HUES6 (cell line): Measurements from ENCODE around the gene A3GALT2.

Experiments used
- H3K27ac ChIP-seq: 2 replicates; pipeline ENCODE4 v1.7.0; 2013; ENCODE audit warnings: low read depth, mild to moderate bottlenecking, low read length, inconsistent platforms
- H3K27me3 ChIP-seq: 2 replicates; pipeline ENCODE4 v1.6.1; 2013; ENCODE audit warnings: low read length; ENCODE audit not compliant: control insufficient read depth, insufficient read depth
- H3K36me3 ChIP-seq: 2 replicates; pipeline ENCODE4 v1.6.1; 2013; ENCODE audit warnings: low read length; ENCODE audit not compliant: control insufficient read depth, insufficient read depth
- H3K4me1 ChIP-seq: 2 replicates; pipeline ENCODE4 v1.6.1; 2013; ENCODE audit warnings: low read length; ENCODE audit not compliant: control insufficient read depth, insufficient read depth
- H3K4me3 ChIP-seq: 2 replicates; pipeline ENCODE4 v1.5.1; 2013; ENCODE audit warnings: low read depth, low read length
- H3K9ac ChIP-seq: one replicate; pipeline ENCODE4 v1.6.1; 2013; ENCODE audit warnings: mild to moderate bottlenecking, low read length
- H3K9me3 ChIP-seq: 2 replicates; pipeline ENCODE4 v1.6.1; 2013; ENCODE audit warnings: low read depth, low read length; ENCODE audit not compliant: control insufficient read depth, insufficient read depth

A3GALT2 gene

DNA sequence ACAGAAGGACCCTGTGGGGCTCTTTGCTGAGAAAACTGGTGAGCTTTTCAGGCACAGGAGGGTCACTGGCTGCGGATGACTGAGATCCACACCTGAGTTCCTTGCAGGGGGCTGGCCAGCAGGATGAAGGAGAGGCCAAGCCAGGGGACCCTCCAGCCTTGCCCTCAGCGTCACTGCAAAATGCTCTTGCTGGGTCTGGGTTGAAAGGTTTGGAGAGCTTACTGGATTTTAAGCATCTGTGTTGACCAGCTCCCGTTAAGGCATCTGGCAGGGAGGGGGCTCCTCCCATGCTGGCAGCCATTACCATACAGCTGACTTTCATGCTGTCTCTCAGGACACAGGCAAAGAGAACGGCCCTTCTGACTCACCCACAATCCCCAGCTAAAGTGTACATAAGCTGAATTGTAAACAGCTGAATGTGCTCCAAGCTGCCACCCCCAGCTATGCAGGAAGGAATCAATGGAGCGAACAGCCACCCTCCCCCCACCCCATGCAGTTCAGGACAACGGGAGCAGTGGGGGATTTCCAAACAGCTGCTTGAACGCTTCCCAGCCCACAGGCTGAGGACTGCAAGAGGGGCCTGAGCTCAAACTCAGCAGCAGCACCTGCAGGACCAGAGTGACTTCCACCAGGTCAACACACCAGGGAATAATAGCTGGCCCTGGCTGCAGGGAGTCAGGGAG, 21.3 kb upstream of the A3GALT2 start:
- H3K9ac ChIP-seq, result no peak overlapping the region
- H3K9me3 ChIP-seq, result no peaks in the 10 kb centered on the region
- H3K27ac ChIP-seq, result no peak overlapping the region
- H3K4me3 ChIP-seq, result peak overlapping the region; percentile 5; the same call in 1 of the 2 replicates
- H3K4me1 ChIP-seq, result peaks cover 65% of the 10 kb centered on the region
- H3K27me3 ChIP-seq, result peaks cover 72% of the 10 kb centered on the region
- no peaks in the 10 kb centered on the region for H3K36me3 ChIP-seq

DNA sequence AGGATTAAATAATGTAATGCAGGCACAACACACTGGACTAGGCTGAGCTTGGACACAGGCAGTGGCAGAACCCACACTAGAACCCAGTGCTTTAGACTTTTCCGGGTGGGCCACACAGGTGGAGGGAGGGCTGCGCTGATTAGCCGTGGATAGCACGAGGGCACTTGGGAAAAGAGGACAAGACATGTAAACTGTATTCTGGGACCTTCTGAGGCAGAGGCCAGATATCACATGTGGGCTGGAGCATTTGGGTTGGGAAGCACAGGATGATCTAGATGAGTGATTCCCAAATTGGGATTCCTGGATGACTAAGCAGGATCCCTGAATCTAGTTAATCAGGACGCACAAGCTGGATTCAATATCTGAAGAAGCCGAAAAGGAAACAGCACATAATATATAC, 20.3 kb upstream of the A3GALT2 start:
- Histone ChIP-seq H3K4me3 (no peak overlapping the region), H3K4me1 (peaks cover 57% of the 10 kb centered on the region), H3K27ac (no peak overlapping the region), H3K27me3 (peaks cover 69% of the 10 kb centered on the region), H3K36me3 (no peaks in the 10 kb centered on the region), H3K9me3 (no peaks in the 10 kb centered on the region), H3K9ac (no peak overlapping the region)

DNA sequence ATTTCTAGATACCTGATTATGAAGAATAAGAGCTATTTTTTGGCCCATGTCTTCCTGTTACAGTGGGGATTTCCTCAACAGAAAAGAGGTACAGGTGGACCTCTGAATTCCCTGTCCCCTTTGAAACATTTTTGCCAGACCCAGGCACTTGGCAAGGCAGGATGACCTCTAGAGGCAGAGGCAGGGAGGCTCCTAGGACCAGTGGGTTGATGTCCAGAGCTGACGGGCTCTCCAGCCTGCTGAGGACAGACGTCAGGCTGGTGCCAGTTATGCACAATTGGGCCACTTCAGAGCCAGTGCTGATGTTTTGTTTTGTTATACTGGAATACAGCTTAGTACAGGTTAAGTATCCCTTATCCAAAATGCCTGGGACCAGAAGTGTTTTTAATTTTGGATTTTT, 18.5 kb upstream of the A3GALT2 start:
- Histone ChIP-seq H3K4me3 (no peak overlapping the region), H3K9ac (no peak overlapping the region), H3K36me3 (no peaks in the 10 kb centered on the region), H3K9me3 (no peaks in the 10 kb centered on the region), H3K27me3 (peaks cover 67% of the 10 kb centered on the region), H3K4me1 (peaks cover 57% of the 10 kb centered on the region), H3K27ac (no peak overlapping the region)

DNA sequence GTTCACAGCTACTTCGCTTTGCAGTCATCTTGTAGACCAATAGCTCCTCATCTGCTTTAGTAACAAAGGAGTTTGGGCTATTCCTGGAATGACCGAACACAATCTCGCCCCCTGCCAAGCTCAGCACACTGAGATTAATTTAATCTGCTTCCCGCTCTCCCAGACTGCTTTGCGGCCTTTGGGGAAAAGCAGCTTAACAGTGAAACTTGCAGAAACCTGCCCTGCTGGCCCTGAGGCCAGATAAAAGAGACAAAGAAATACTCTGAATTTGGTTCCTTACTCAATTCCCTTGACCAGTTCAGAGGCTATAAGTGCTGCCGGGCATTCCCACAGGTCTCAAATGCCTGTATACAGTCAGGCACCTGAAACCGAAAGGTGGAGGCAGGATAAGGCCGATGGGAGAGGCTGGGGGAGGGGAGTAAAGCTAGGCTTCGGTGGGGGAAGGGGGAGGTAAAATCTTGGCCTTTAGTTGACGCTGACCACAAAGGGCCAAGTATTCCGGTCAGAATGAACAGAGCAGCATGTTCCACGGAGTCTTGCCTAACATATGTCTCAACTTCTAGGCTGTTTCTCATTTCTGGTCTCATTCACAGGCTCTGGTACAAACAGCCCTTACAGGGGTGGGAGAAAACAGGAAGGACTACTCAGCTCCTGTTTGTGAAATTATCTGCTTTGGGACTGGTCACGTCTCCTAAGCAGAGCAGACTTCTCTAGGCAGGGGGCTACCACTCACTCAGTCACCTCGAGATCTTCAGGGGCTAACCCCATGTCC, 17.7 kb upstream of the A3GALT2 start:
- H3K4me3 ChIP-seq, result no peak overlapping the region
- H3K36me3 ChIP-seq, result no peaks in the 10 kb centered on the region
- H3K9ac ChIP-seq, result peak overlapping the region; percentile 21
- no peak overlapping the region for H3K27ac ChIP-seq
- H3K9me3 ChIP-seq, result no peaks in the 10 kb centered on the region
- H3K4me1 ChIP-seq, result peaks cover 57% of the 10 kb centered on the region
- peaks cover 65% of the 10 kb centered on the region for H3K27me3 ChIP-seq

DNA sequence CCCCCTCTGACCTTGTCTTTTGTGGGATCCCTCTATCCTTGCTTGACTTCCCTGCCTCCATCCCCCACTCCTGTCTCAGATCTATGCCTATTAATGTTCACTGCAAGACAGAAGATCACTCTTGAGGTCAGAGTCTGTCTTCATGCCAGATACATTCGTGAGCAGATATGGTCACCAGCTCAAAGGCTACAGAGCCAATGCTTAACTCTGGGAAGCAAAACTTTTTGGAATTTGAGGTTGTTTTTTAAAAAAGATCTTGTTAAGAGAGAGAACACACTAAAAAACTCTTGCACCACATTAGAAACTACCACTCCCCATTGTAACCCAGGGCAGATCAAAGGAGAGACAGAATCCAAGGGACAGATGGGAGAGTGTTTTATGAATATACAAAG, 17.1 kb upstream of the A3GALT2 start:
- no peak overlapping the region for H3K4me3 ChIP-seq
- no peak overlapping the region for H3K9ac ChIP-seq
- H3K27ac ChIP-seq, result no peak overlapping the region
- H3K9me3 ChIP-seq, result no peaks in the 10 kb centered on the region
- peaks cover 65% of the 10 kb centered on the region for H3K27me3 ChIP-seq
- H3K4me1 ChIP-seq, result peaks cover 57% of the 10 kb centered on the region
- H3K36me3 ChIP-seq, result peaks cover 4% of the 10 kb centered on the region; the same call in 1 of the 2 replicates

DNA sequence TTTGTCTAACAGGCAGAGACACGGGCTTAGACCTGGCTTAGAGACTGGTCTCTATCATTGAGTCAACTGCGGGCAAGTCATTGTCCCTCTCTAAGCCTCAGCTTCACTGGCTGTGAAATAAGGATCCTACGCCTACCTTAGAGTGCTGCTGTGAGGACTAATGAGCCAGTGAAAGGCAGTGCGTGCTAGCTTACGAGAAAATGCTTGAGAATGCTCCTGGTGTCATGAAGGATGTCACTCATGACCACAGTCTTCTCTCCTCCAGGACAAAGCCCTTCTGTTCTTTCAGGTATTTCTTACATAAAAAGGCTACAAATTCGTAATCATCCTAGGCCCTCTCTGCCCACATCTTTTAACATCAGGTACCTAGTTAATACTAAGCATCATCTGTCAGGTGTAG, 16.5 kb upstream of the A3GALT2 start:
- H3K36me3 ChIP-seq, result peaks cover 9% of the 10 kb centered on the region; the same call in 1 of the 2 replicates
- H3K4me3 ChIP-seq, result no peak overlapping the region
- no peak overlapping the region for H3K27ac ChIP-seq
- peaks cover 51% of the 10 kb centered on the region for H3K4me1 ChIP-seq
- peaks cover 65% of the 10 kb centered on the region for H3K27me3 ChIP-seq
- no peak overlapping the region for H3K9ac ChIP-seq
- H3K9me3 ChIP-seq, result no peaks in the 10 kb centered on the region

DNA sequence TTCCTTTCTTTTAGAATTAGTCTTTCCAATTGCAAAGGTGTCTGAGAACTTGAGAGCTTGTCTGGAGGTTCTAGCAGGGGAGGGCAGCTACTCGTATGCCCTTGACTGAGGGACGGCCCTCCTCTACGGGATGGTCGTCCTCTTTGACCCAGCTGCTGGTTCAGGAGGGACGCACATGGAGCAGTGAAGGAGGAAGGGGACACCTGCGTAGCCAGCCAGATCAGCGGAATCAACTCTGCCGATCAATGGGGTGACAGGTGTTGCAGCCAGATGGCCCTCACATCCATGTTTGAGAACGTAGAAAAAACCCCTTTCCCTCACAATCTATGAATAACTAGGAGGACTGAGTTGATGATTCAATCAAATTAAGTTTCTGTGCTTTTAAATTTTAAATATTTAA, 15.7 kb upstream of the A3GALT2 start:
- no peaks in the 10 kb centered on the region for H3K9me3 ChIP-seq
- no peak overlapping the region for H3K4me3 ChIP-seq
- H3K36me3 ChIP-seq, result peaks cover 16% of the 10 kb centered on the region; the same call in 1 of the 2 replicates
- peaks cover 60% of the 10 kb centered on the region for H3K27me3 ChIP-seq
- H3K9ac ChIP-seq, result no peak overlapping the region
- H3K27ac ChIP-seq, result no peak overlapping the region
- peaks cover 43% of the 10 kb centered on the region for H3K4me1 ChIP-seq

DNA sequence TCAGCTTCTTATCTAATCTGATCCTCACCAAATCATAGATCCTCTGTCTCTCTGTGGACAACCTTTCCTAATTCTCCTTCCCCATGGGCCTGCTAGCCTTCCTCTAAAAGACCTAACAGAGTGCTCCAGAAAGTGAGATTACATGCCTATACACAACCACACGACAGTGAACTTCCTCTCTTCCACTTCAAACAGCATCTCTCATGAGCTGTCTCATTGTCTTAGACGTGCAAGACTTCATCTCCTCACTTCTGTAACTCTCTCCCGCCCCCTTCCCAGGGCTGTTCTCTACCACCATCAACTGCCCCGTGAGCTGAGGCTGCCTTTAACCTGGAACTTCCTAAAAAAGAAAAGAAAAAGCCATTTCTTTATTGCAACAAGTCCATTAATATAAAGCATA, 14.1 kb upstream of the A3GALT2 start:
- H3K4me1 ChIP-seq, result peaks cover 27% of the 10 kb centered on the region
- H3K27ac ChIP-seq, result no peak overlapping the region
- H3K9ac ChIP-seq, result no peak overlapping the region
- peaks cover 51% of the 10 kb centered on the region for H3K27me3 ChIP-seq
- H3K36me3 ChIP-seq, result peaks cover 25% of the 10 kb centered on the region
- no peaks in the 10 kb centered on the region for H3K9me3 ChIP-seq
- H3K4me3 ChIP-seq, result no peak overlapping the region

DNA sequence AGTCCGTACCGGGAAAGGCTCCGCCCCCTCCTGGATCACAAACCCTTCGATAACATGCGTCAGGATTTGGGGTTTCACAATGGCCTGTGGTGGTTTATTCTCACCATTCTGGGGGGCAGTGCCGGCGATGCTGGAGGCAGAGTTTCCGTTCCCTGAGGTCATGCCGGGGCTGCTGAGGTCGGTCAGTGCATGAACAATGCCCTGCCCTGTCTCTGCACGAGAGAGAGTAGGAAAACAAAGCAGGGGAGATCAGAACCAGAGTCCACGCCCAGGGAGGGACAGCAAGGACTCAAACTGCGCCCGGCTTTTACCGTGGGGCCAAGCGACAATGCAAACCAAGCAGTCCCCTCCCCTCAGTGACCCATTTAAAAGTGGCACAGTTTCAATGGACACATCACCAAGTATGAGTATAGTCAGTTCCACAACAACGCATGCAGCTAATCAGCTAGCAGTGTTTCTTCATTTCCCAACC, 13.2 kb upstream of the A3GALT2 start:
- H3K4me1 ChIP-seq, result peaks cover 18% of the 10 kb centered on the region
- no peaks in the 10 kb centered on the region for H3K9me3 ChIP-seq
- H3K9ac ChIP-seq, result no peak overlapping the region
- peaks cover 42% of the 10 kb centered on the region for H3K27me3 ChIP-seq
- H3K27ac ChIP-seq, result no peak overlapping the region
- H3K36me3 ChIP-seq, result peaks cover 34% of the 10 kb centered on the region
- H3K4me3 ChIP-seq, result no peak overlapping the region

DNA sequence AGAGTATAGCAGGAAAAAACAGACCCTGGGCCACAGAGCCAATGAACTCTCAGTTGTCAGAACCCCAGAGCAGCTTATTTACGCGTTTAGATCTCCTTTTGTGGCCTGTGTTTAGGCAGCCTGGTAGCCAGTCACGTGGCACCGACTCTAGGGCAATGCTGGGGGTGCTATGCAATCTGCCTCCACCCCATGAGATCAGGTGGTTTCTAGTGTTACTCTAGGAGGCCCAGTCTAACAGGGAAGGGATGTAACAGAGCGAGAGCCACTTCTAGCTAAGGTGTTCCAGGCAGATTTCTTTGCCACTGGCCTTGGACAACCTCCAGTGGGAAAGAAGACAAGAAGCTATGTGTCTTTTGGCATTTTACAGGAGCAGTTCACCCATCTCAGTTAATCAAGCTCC, 12.0 kb upstream of the A3GALT2 start:
- no peaks in the 10 kb centered on the region for H3K9me3 ChIP-seq
- no peak overlapping the region for H3K9ac ChIP-seq
- H3K4me3 ChIP-seq, result no peak overlapping the region
- peaks cover 46% of the 10 kb centered on the region for H3K36me3 ChIP-seq
- H3K27ac ChIP-seq, result no peak overlapping the region
- peaks cover 6% of the 10 kb centered on the region for H3K4me1 ChIP-seq
- H3K27me3 ChIP-seq, result peaks cover 32% of the 10 kb centered on the region

DNA sequence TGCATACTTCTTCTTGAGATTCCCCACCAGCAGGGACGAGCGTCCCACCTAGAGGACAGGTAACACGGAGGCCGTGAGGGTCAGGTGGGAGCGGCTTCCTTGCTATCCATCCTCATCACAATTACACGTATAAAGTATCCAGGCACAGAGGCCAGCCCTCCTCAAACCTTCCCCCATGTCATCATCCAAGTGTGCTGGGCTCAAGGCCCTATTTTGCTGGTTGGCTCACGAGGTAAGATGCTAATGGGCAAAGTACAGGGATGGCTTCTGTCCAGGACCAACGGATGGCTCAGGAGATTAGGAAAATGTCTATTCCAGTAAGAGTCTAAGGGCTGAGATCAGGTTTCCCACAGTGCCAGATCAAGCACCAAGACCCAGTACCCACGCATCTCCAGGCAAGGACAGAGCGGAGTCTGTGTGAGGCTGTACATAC, 11.5 kb upstream of the A3GALT2 start:
- Histone ChIP-seq H3K36me3 (peaks cover 51% of the 10 kb centered on the region), H3K27me3 (peaks cover 27% of the 10 kb centered on the region), H3K4me3 (no peak overlapping the region), H3K9me3 (no peaks in the 10 kb centered on the region), H3K4me1 (0 out of 2 replicates have a peak, but pooled peaks cover under 1% of the 10 kb centered on the region), H3K9ac (no peak overlapping the region), H3K27ac (no peak overlapping the region)
